Epidermal melanocyte (primary cell): ENCODE results near the gene WDR41.

ENCODE experiments used
- DNase-seq: peaks from one replicate; pipeline ENCODE4 v3.0.0; 2011; ENCODE audit warnings: low spot score; ENCODE audit not compliant: insufficient read length

Gene WDR41

GRCh38 chr5:77444356-77444755, 47.8 kb downstream of the WDR41 start:
- DNase-seq = no peak

- DNase-seq = no peak
Measured at GRCh38 chr5:77443670-77444069, 48.4 kb downstream of the WDR41 start.

GRCh38 chr5:77438071-77438470, 54.0 kb downstream of the WDR41 start:
- DNase-seq = no peak

GRCh38 chr5:77437194-77437593, 54.9 kb downstream of the WDR41 start:
- no peak for DNase-seq

GRCh38 chr5:77431719-77432118, 60.4 kb downstream of the WDR41 start:
- DNase-seq = no peak

- no peak for DNase-seq
Measured at GRCh38 chr5:77431286-77431685, 60.8 kb downstream of the WDR41 start.

- no peak for DNase-seq
Measured at GRCh38 chr5:77430726-77431125, 61.4 kb downstream of the WDR41 start.

- no peak for DNase-seq
Measured at GRCh38 chr5:77428526-77428925, 63.6 kb downstream of the WDR41 start.

GRCh38 chr5:77427998-77428397, 64.1 kb downstream of the WDR41 start:
- no peak for DNase-seq

GRCh38 chr5:77426670-77427069, 65.4 kb downstream of the WDR41 start:
- DNase-seq = no peak

- no peak for DNase-seq
Measured at GRCh38 chr5:77425998-77426659, 66.0 kb downstream of the WDR41 start.

- no peak for DNase-seq
Measured at GRCh38 chr5:77425420-77425819, 66.7 kb downstream of the WDR41 start.

GRCh38 chr5:77424921-77425320, 67.2 kb downstream of the WDR41 start:
- DNase-seq = no peak

GRCh38 chr5:77423022-77423750, 68.9 kb downstream of the WDR41 start:
- no peak for DNase-seq

GRCh38 chr5:77420940-77421339, 71.2 kb downstream of the WDR41 start:
- no peak for DNase-seq

GRCh38 chr5:77419644-77420582, 72.2 kb downstream of the WDR41 start:
- DNase-seq = no peak

- DNase-seq = no peak
Measured at GRCh38 chr5:77418601-77419581, 73.2 kb downstream of the WDR41 start.

- no peak for DNase-seq
Measured at GRCh38 chr5:77418162-77418561, 74.0 kb downstream of the WDR41 start.

GRCh38 chr5:77413049-77413448, 79.1 kb downstream of the WDR41 start:
- DNase-seq = no peak

GRCh38 chr5:77409870-77410621, 82.1 kb downstream of the WDR41 start:
- no peak for DNase-seq
